Breast epithelium (tissue), 4 donors: ENCODE measurements around the gene MTRF1. TPM values are rescaled to one million over a fixed set of nuclear protein-coding genes. Genes with fewer than 3 reads are reported as not detected.

Experiments used
- DNase-seq, 2 donors: peaks; one replicate each; pipeline ENCODE4 v3.0.0-alpha.2; 2019; ENCODE audit warnings: low spot score in 2 of 2
- H3K27ac ChIP-seq, 2 donors: fragments of 200-600 bp; sonication (generic) in 1 of 2; one replicate each; pipeline ENCODE4 v1.5.1; 2016 to 2019; ENCODE audit warnings: mild to moderate bottlenecking in 1 of 2
- H3K27me3 ChIP-seq, 2 donors: fragments of 200-600 bp; sonication (generic) in 1 of 2; one replicate each; pipeline versions ENCODE4 v1.5.1 to v1.6.0; 2017 to 2019; ENCODE audit warnings: control low read depth in 1 of 2, mild to moderate bottlenecking in 1 of 2
- H3K36me3 ChIP-seq: fragments of 200-600 bp; one replicate; pipeline ENCODE4 v1.5.1; 2019
- H3K4me1 ChIP-seq, 2 donors: fragments of 200-600 bp; sonication (generic); one replicate each; pipeline ENCODE4 v1.5.1; 2016 to 2019; ENCODE audit warnings: control low read depth in 1 of 2
- H3K4me3 ChIP-seq, 3 donors: fragments of 200-600 bp; sonication (generic); 1 replicate in 2 of 3; 2 replicates in 1 of 3; pipeline ENCODE4 v1.5.1; 2016 to 2019; ENCODE audit warnings: mild to moderate bottlenecking in 3 of 3, moderate library complexity in 2 of 3
- H3K9me3 ChIP-seq, 2 donors: fragments of 200-600 bp; sonication (generic) in 1 of 2; one replicate each; pipeline ENCODE4 v1.5.1; 2016 to 2019; ENCODE audit warnings: control low read depth in 1 of 2
- POLR2A ChIP-seq: fragments of 450-650 bp; IDR thresholded peaks from one replicate; pipeline ENCODE4 v1.6.1; 2016; ENCODE audit warnings: antibody characterized with exemption, mild to moderate bottlenecking, moderate library complexity
- POLR2AphosphoS5 ChIP-seq, 3 donors: sonication (generic); formaldehyde crosslinking; IDR thresholded peaks; one replicate each; pipeline ENCODE4 v1.6.1; 2017; ENCODE audit warnings: antibody characterized with exemption in 3 of 3
- intact Hi-C: fragments of 100-400 bp; cut with DNase I; formaldehyde crosslinking; loops from one replicate; pipeline ENCODE4 v1.15.1; 2023; ENCODE audit warnings: low total_unique reads
- total RNA-seq, 3 donors: library from RNA; depleted of rRNA; stranded (reverse); fragments of >200 nt; gene quantifications; one replicate each; pipeline ENCODE4 v1.1.0, GENCODE V29; 2016
- TF ChIP-seq, protein P1 (sequence below), 3 donors: fragments of 450-650 bp; IDR thresholded peaks; one replicate each; pipeline ENCODE4 v1.5.1; 2016 to 2017; ENCODE audit warnings: antibody characterized with exemption in 3 of 3, mild to moderate bottlenecking in 3 of 3, moderate library complexity in 3 of 3

The MTRF1 gene
- total RNA-seq, 3 donors from 2014 or later: 10.4 to 18.6 (median 12.8) TPM

DNA sequence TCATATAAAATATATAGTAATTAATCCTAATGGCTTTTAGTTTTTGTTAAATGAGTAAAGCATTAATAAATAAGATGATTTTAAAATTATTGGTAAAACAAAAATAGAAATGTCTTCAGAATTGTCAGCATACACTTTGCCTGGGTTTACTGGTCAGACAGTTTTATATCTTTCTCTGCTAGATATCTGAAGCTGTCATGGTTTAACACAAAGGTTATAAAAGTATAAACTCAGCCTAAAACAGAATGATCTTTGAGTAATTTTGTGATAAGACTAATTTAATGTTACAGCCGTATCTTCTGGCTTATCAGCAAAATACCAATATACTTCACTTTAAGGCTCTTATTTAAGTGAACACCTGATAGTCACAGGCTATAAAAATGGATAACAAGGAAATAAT lies 29.9 kb upstream of the MTRF1 start:
- H3K27ac ChIP-seq: no peak overlapping the region
- intact Hi-C loops: no loop called here
- TF ChIP-seq POLR2A: no peak
- TF ChIP-seq, protein P1, sequence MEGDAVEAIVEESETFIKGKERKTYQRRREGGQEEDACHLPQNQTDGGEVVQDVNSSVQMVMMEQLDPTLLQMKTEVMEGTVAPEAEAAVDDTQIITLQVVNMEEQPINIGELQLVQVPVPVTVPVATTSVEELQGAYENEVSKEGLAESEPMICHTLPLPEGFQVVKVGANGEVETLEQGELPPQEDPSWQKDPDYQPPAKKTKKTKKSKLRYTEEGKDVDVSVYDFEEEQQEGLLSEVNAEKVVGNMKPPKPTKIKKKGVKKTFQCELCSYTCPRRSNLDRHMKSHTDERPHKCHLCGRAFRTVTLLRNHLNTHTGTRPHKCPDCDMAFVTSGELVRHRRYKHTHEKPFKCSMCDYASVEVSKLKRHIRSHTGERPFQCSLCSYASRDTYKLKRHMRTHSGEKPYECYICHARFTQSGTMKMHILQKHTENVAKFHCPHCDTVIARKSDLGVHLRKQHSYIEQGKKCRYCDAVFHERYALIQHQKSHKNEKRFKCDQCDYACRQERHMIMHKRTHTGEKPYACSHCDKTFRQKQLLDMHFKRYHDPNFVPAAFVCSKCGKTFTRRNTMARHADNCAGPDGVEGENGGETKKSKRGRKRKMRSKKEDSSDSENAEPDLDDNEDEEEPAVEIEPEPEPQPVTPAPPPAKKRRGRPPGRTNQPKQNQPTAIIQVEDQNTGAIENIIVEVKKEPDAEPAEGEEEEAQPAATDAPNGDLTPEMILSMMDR (IDR thresholded peaks at IDR 0.05): no peak
- no peak for TF ChIP-seq POLR2AphosphoS5 (IDR thresholded peaks at IDR 0.05)
- no peak overlapping the region for H3K4me3 ChIP-seq
- DNase-seq: no peak
- no peaks in the 10 kb centered on the region for H3K27me3 ChIP-seq
- H3K4me1 ChIP-seq: no peaks in the 10 kb centered on the region
- no peaks in the 10 kb centered on the region for H3K36me3 ChIP-seq
- H3K9me3 ChIP-seq: peaks cover 0 to 6% of the 10 kb centered on the region in 2 donors

DNA sequence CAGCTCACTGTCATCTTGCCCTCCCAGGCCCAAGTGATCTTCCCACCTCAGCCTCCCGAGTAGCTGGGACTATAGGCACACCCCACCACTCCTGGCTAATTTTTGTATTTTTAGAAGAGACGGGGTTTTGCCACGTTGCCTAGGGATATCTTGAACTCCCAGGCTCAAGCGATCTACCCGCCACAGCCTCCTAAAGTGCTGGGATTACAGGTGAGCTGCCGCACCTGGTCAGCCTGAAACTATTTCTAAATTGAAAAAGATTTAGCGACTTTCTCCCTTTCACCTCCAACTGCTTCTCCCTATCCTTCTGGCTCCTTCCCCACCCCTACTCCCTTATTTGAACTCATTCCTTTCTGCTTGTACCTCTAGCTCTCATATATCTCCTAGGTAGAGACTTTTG lies 27.9 kb upstream of the MTRF1 start:
- Histone ChIP-seq H3K27me3 (no peaks in the 10 kb centered on the region), H3K9me3 (peaks cover 0 to 6% of the 10 kb centered on the region in 2 donors), H3K36me3 (no peaks in the 10 kb centered on the region), H3K27ac (no peak overlapping the region), H3K4me3 (no peak overlapping the region), H3K4me1 (no peaks in the 10 kb centered on the region)
- DNase-seq: no peak
- no peak for TF ChIP-seq POLR2AphosphoS5 (IDR thresholded peaks at IDR 0.05)
- TF ChIP-seq, protein P1 (IDR thresholded peaks at IDR 0.05): no peak
- no peak for TF ChIP-seq POLR2A
- intact Hi-C loops: no loop called here

DNA sequence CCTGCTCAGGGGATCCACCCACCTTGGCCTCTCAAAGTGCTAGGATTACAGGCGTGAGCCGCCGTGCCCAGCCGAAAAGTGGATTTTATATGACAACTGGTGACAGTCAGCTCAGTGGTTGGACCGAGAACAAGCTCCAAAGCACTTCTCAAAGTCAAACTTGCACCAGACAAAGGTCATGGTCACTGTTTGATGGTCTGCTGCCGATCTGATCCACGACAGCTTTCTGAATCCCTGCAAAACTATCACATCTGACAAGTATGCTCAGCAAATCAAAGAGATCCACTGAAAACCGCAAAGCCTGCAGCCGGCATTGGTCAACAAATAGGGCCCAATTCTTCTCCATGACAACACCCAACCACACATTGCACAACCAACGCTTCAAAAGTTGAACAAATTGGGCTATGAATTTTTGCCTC lies 26.1 kb upstream of the MTRF1 start:
- no peaks in the 10 kb centered on the region for H3K36me3 ChIP-seq
- no peaks in the 10 kb centered on the region for H3K27me3 ChIP-seq
- TF ChIP-seq POLR2A (no peak), POLR2AphosphoS5 (IDR thresholded peaks at IDR 0.05) (no peak)
- TF ChIP-seq, protein P1 (IDR thresholded peaks at IDR 0.05): no peak
- intact Hi-C loops: no loop called here
- H3K9me3 ChIP-seq: peaks cover 0 to 6% of the 10 kb centered on the region in 2 donors
- no peaks in the 10 kb centered on the region for H3K4me1 ChIP-seq
- DNase-seq: no peak
- no peak overlapping the region for H3K27ac ChIP-seq
- H3K4me3 ChIP-seq: no peak overlapping the region

DNA sequence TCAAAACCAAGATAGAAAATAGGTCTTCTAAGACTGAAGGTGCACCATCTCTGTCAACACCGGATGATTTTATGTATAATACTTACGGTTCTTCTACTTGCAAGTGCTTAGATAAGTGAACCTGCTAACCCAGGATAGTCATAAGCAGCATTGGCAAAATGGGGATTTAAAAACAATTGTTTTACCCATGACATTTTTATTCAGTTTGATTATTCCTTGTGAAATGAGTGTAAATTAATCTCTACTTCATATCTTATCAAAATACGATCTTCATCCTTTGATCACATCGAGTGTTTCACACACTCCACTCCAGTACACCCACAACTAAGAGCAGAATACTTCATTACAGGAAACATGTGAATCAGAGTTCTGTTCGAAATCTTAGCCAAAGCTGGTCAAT lies 23.0 kb upstream of the MTRF1 start:
- Histone ChIP-seq H3K36me3 (no peaks in the 10 kb centered on the region), H3K27me3 (no peaks in the 10 kb centered on the region), H3K4me3 (no peak overlapping the region), H3K27ac (no peak overlapping the region), H3K9me3 (no peaks in the 10 kb centered on the region), H3K4me1 (no peaks in the 10 kb centered on the region)
- intact Hi-C loops: no loop called here
- DNase-seq: no peak
- no peak for TF ChIP-seq POLR2AphosphoS5 (IDR thresholded peaks at IDR 0.05)
- TF ChIP-seq POLR2A: no peak
- TF ChIP-seq, protein P1 (IDR thresholded peaks at IDR 0.05): no peak

DNA sequence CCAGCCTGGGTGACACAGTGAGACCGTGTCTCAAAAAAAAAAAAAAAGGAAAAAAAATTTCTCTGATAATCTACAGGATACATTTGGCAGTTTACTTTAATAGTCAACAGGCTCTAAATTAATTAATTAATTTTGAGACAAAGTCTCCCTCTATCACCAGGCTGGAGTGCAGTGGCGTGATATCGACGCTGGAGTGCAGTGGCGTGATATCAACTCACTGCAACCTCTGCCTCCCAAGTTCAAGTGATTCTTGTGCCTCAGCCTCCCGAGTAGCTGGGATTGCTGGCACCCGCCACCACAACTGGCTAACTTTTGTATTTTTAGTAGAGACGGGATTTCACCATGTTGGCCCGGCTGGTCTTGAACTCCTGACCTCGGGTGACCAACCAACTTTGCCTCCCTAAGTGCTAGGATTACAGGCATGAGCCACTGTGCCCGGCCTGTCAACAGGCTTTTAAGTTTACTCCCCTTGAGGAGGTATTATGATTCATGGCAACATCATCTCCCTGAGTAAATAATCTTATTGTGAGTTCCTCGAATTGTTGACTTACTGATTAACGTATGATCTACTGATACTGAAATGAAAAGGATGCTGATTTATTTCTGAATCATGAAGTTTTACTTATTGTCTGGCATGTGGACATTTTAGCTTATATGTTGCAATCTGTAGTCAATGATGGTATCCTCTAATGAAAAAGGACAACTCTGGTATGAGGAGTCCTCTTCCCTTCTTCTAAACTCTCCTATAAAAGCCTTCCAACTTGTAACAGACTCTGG lies 21.3 kb upstream of the MTRF1 start:
- no peak for TF ChIP-seq POLR2AphosphoS5 (IDR thresholded peaks at IDR 0.05)
- TF ChIP-seq POLR2A: no peak
- TF ChIP-seq, protein P1 (IDR thresholded peaks at IDR 0.05): no peak
- H3K27ac ChIP-seq: no peak overlapping the region
- H3K36me3 ChIP-seq: no peaks in the 10 kb centered on the region
- DNase-seq: no peak
- intact Hi-C loops: no loop called here
- no peaks in the 10 kb centered on the region for H3K9me3 ChIP-seq
- no peaks in the 10 kb centered on the region for H3K4me1 ChIP-seq
- H3K4me3 ChIP-seq: no peak overlapping the region
- H3K27me3 ChIP-seq: no peaks in the 10 kb centered on the region
